HG03442 (cell line): ENCODE results near the gene SUN1.
A peak's percentile ranks its signal among the peaks of the same experiment; 100 is the strongest.

ENCODE experiments used
- ATAC-seq: cut with Tn5 transposase; IDR thresholded peaks from one replicate; pipeline ENCODE4 v1.9.1; 2021; ENCODE audit warnings: mild to moderate bottlenecking, moderate library complexity; ENCODE audit not compliant: unreplicated experiment

The SUN1 gene

GRCh38 chr7:875476-876076 is 43.3 kb downstream of the SUN1 start:
- no peak for ATAC-seq

- peak; percentile 69 for ATAC-seq
These were observed 44.0 kb downstream of the SUN1 start, which contains the start of gene GET4 for GRCh38 chr7:876077-876971. GET4 (plus strand) TSS chr7:876554; CDS start chr7:876646, 92 bp downstream.

DNA sequence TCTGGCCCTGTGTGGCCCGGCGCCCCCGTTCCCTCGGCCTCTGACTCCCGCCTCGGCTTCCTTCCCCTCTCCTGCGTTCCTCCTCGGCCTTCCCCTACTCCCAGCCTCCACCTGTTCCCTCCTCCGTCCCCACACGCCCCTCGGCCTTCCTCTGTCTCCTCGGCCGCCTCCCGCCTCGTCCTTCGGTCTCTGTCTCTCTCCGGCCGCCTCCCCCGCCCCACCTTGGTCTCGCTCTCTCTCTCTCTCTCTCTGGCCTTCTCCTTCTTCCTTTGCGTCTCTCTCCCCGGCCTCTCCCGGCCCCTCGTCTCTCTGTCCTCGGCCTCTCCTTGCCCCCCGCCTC is 44.7 kb downstream of the SUN1 start:
- ATAC-seq: peak; percentile 14

DNA sequence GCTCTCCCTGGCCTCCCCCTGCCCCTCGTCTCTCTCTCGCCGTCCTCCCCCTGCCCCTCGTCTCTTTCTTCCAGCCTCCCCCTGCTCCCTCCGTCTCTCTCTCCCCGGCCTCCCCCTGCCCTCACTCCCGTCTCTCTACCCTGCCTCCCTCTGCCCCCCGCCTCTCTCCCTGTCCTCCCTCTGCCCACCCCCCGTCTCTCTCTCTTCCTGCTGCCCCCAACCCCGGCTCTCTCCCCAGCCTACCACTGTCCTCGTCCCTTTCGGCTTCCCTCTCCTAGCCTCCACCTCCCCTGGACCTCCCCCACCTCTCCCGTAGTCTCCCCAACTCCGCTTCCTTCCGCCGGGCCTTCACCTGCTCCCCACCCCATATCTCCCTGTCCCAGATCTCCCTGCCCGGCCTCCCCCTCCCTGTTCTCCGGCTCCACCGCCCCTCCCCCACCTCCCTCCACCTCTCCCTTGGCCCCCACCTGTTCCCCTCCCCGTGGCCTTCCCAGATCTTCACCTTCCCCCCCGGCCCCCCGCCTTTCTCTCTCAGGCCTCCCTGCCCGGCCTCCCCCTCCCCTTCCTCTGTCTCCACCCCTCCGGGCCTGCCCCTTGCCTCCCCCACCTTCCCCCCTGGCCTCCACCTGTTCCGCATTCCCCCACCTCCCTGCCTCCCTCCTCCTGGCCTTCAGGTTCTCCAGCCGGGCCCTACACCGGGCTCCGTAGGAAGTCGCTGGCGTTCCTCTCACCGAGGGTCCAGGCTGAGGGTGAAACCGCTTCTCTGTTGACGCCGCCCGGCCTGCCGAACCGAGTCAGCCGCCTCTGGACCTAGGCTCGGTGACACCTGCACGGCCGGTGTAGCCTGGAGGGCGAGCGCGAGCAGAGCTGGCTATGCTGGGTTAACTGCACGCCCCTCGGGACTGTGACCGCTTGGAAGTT is 45.3 kb downstream of the SUN1 start:
- ATAC-seq: no peak

DNA sequence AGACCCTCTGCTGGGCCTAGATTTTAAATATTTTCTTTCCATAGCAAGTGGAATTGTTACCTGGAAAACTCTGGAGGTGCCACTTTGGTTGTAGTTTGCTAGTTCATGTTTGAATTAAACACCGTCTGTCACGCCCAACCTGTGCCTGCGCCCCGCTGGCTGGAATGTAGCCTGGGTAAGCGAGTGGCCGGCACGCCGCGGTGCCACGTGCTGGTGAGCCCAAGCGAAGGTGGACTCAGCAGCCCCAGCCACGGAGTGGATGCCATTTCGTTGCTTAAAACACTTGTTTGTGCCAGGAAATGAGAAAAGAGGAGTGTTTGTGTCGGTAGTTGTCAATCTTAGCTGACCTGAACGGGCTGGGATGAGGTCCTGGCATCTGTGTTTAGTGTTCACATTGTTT is 46.8 kb downstream of the SUN1 start:
- no peak for ATAC-seq

DNA sequence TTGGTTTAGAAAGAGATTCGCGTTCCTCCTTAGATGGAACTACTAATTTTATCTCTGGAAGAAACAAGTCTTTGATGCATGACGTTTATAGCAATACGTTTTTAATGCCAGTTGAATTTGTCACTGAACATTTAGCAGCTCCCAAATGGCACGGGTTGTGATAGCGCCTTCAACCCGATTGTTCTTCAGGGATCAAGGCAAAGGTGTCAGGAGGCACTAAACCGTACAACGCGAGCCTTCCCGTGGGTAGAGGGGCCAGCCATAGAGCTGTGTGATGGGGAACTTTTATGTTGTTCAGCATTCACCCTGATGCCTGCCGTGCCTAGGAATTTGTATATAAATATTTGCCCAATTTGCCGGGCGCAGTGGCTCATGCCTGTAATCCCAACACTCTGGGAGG is 47.4 kb downstream of the SUN1 start:
- ATAC-seq: no peak

GRCh38 chr7:880450-880849 is 48.2 kb downstream of the SUN1 start:
- no peak for ATAC-seq

DNA sequence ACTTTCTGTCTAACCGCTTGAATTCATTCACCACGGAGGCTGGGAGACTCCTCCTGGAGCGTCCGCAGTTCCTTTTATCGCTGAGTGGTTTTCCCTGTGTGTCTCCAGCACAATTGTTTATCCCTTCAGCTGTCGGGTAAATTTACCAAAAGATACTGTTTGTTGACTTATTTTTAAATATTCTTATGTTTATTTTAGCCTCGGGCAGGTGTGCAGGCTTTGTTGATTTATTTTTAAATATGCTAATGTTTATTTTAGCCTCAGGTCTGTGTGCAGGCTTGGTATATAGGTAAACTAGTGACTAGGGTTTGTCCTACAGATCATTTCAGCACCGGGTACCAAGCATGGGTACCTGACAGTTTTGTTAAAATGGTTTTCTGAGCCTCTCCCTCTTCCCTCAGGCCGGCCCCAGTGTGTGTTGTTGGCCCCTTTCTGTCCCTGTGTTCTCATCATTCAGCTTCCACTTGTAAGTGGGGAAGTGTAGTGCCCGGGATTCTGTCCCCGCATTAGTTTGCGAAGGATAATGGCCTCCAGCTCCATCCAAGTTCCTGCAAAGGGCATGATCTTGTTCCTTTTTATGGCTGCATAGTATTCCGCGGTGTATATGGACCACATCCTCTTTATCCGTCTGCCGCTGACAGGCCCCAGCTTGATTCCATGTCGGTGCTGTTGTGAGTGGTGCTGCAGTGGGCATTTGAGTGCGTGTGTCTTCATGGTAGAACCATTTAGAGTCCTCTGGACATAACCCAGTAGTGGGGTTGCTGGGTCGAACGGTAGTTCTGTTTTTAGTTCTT is 49.4 kb downstream of the SUN1 start:
- ATAC-seq: no peak

- ATAC-seq: no peak
These were observed 50.2 kb downstream of the SUN1 start for GRCh38 chr7:882336-883035.

DNA sequence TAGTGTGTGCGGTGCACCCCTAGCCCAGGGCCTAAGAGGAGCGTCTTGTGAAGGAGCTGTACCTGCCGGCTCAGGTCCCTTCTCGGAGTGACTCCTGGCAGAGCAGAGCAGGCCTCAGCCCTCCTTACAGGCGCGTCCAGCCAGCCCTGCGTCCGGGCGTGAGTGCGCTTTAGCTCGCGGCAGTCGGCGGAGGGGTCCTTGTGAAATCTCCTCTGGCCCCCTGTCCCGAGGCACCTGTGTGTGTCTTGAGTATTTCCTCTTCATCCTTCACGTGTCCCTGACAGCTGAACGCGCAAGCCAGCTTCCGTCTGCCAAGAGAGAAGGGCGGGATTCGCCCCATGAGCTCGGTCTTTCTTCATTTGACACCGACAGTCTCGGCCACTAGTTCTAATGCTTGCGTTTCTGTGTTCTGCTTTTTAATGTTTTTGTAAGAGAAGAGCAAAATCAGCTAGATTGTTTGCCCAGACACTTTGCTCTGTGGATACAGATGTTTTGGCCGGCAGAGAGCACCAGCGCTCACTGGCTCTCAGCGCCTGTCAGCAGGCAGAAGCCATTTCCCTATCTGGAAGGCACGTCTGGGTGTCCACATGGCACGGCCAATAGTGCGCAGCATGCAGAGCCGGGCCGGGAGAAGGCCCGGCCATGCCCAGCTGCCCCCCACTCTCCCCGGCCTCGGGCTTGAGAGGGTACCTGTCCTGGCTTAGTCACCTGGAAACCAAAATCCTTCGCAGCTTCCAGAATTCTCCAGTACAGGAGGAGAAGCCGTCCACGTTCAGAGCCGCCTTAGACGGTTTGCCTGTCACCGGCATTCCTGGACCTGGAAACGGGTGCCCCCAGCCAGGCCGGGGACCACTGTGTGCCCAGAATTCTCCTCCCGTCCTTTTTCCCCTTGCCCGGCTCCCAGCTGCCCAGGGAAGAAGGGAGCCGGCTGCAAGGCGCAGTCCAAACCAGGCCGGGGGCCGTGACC is 51.1 kb downstream of the SUN1 start:
- no peak for ATAC-seq

DNA sequence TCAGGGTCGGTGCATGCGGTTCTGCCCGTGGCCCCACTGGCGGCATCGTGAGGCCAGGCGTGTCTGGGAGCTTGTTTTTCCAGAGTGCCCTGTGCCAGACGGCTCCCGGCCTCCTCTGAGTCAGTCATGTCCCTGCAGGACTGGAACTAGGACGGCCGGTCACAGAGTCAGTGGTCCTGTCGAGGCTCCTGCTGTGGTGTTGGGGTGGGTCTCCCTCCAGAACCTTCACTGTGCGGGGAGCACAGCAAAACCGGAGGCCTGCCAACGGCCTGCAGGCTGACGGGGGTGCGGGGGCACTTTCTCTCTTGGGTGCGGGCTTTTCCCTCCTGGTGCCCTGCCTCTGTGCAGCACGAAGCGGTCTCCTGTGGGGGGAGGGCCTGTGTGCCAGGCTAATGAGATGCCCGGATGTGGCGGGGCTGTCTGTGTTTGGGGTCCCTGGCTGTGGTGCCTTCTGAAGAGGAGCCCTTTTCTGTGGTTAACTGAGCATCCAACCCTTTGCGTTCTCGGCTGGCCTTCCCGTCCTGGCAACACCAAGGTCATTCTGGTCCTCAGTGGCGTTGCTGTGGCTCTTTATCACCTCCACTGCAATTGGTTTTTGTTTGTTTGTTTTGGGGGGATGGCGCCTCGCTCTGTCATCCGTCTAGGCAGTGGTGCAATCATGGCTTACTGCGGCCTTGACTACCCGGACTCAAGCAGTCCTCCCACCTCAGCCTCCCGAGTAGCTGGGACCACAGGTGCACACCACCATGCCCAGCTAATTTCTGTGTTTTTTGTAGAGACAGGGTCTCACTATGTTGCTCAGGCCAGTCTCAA is 52.1 kb downstream of the SUN1 start:
- no peak for ATAC-seq

GRCh38 chr7:885261-885892 is 53.1 kb downstream of the SUN1 start:
- no peak for ATAC-seq

- no peak for ATAC-seq
These were observed 53.8 kb downstream of the SUN1 start for GRCh38 chr7:885893-886625.

GRCh38 chr7:886626-887487 is 54.6 kb downstream of the SUN1 start:
- ATAC-seq: no peak

DNA sequence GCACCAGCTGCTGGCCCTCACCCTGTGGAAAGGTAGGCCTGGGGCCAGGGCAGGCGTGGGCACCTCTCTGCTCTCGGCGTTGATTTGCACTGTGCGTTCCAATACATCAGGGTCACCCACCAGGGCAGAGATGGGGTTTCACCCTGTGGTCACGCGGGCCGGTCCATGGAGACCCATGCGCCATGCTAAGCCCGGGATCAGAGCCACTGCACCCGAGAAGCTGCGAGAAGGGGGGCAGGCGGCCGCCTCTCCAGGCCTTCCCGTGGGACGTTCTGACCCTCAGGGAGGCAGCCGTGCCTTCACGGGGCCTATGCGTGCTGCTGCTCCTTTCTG is 55.2 kb downstream of the SUN1 start:
- ATAC-seq: no peak
